ENCODE data around the gene LSM6. TPM values are rescaled to one million over a fixed set of nuclear protein-coding genes. Genes with fewer than 3 reads are reported as not detected.

LSM6 gene
- total and polyA plus RNA-seq, 2 experiments from 2014 or later: 32.3 to 40.8 TPM

DNA sequence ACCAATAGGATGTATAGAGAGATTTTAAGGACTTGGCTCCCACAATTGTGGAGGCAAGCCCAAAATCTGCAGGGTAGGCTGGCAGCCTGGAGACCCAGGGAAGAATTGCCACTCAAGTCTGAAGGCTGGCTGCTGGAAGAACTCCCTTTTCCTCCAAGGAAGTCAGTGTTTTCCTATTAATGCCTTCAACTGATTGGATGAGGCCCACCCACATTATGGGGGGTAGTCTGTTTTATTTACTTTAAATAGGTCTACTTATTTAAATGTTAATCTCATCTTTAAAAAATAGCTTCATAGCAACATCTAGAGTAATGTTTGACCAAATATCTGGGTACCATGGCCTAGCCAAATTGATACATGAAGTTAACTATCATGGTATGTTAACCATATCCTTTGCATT is 18.7 kb downstream of the LSM6 start:
- Histone ChIP-seq H3K27ac (no peak overlapping the region), H3K4me1 (ENCODE audit: insufficient read depth) (peaks cover 13% of the 10 kb centered on the region), H3K79me2 (ENCODE audit: insufficient read depth) (no peaks in the 10 kb centered on the region), H4K20me1 (ENCODE audit: insufficient read depth) (no peaks in the 10 kb centered on the region), H3K27me3 (replicated peaks; ENCODE audit: insufficient read depth) (no peaks in the 10 kb centered on the region), H3K4me2 (ENCODE audit: unreplicated experiment) (no peak overlapping the region), H3K9me2 (ENCODE audit: insufficient read depth) (no peaks in the 10 kb centered on the region), H3F3A (ENCODE audit: insufficient read depth) (peaks cover 20% of the 10 kb centered on the region), H3K9ac (no peak overlapping the region), H3K9me3 (ENCODE audit: low read depth) (no peaks in the 10 kb centered on the region), H3K36me3 (ENCODE audit: low read depth) (peaks cover 8% of the 10 kb centered on the region), H3K4me3 (no peak overlapping the region), H2AFZ (no peak overlapping the region)
- TF ChIP-seq EZH2 (IDR thresholded peaks at IDR 0.05; ENCODE audit: insufficient read depth, poor library complexity, severe bottlenecking) (no peak), EZH2phosphoT487 (IDR thresholded peaks at IDR 0.05; ENCODE audit: insufficient read depth, low read depth) (no peak)
- in situ Hi-C loops (cut with MboI): no loop called here
- no peak for DNase-seq

DNA sequence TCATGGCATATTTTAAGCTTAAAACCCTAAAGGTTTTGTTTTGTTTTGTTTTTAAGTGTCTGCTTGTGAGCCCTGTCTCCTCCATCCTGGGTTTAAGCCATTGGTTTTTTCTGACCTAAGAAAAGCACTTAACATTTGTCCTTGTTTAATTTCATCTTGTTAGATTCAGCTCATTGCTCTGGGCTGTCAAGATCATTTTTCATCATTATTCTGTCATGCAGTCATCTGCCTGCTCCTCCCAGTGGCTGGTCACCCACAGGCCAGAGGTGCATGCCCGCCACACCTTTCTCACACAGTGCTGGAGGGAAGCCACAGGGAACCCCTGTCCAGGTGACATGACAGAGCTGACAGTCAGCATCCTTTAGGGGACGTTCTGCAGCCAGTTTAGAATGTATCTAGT is 27.1 kb downstream of the LSM6 start:
- 0 out of 2 replicates have a peak, but pooled peaks cover 4% of the 10 kb centered on the region for H3K9me2 ChIP-seq (ENCODE audit: insufficient read depth)
- H3F3A ChIP-seq (ENCODE audit: insufficient read depth): no peaks in the 10 kb centered on the region
- H3K4me3 ChIP-seq: no peak overlapping the region
- H3K79me2 ChIP-seq (ENCODE audit: insufficient read depth): no peaks in the 10 kb centered on the region
- H3K9me3 ChIP-seq (ENCODE audit: low read depth): no peaks in the 10 kb centered on the region
- H3K9ac ChIP-seq: no peak overlapping the region
- H2AFZ ChIP-seq: no peak overlapping the region
- no peak overlapping the region for H3K27ac ChIP-seq
- no peaks in the 10 kb centered on the region for H3K4me1 ChIP-seq (ENCODE audit: insufficient read depth)
- TF ChIP-seq EZH2phosphoT487 (IDR thresholded peaks at IDR 0.05; ENCODE audit: insufficient read depth, low read depth) (no peak), EZH2 (IDR thresholded peaks at IDR 0.05; ENCODE audit: insufficient read depth, poor library complexity, severe bottlenecking) (no peak)
- H3K27me3 ChIP-seq (replicated peaks; ENCODE audit: insufficient read depth): no peaks in the 10 kb centered on the region
- H3K4me2 ChIP-seq (ENCODE audit: unreplicated experiment): no peak overlapping the region
- WGBS, 2 experiments (ENCODE audit: low coverage in 1 of 2, low lambda C conversion rate in 2 of 2, missing lambda C conversion rate in 2 of 2): 72 to 76% methylated on average over 2 of the region's 2 CpGs
- no peak for DNase-seq
- H4K20me1 ChIP-seq (ENCODE audit: insufficient read depth): no peaks in the 10 kb centered on the region
- in situ Hi-C loops (cut with MboI): no loop called here
- H3K36me3 ChIP-seq (ENCODE audit: low read depth): no peaks in the 10 kb centered on the region

DNA sequence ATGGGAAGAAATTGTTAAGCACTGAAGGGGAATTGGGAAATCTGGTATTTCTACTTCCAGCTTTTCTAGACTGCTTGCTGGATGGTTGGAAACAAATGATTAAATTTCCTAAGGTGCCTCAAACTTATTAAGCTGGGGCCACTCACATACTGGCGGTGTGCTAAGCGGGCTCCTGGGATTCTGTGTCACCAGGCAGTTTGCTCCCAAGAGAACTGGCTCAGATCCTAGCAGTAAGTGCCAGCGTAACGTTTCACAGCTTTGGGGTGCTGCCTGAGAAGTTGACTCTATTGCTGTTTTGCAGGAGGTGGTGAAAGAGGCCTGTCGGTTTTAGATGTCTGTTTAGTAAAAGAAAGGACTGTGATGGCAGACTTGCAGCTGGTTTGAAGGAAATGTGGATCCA is 31.9 kb downstream of the LSM6 start:
- no peak overlapping the region for H3K27ac ChIP-seq
- H3K4me1 ChIP-seq (ENCODE audit: insufficient read depth): no peaks in the 10 kb centered on the region
- no peaks in the 10 kb centered on the region for H3F3A ChIP-seq (ENCODE audit: insufficient read depth)
- no peak overlapping the region for H2AFZ ChIP-seq
- H3K9me2 ChIP-seq (ENCODE audit: insufficient read depth): 0 out of 2 replicates have a peak, but pooled peaks cover 4% of the 10 kb centered on the region
- H3K9me3 ChIP-seq (ENCODE audit: low read depth): no peaks in the 10 kb centered on the region
- no peaks in the 10 kb centered on the region for H4K20me1 ChIP-seq (ENCODE audit: insufficient read depth)
- no peak overlapping the region for H3K9ac ChIP-seq
- in situ Hi-C loops (cut with MboI): no loop called here
- H3K4me3 ChIP-seq: no peak overlapping the region
- DNase-seq: no peak
- H3K4me2 ChIP-seq (ENCODE audit: unreplicated experiment): no peak overlapping the region
- no peaks in the 10 kb centered on the region for H3K36me3 ChIP-seq (ENCODE audit: low read depth)
- no peaks in the 10 kb centered on the region for H3K27me3 ChIP-seq (replicated peaks; ENCODE audit: insufficient read depth)
- WGBS, 2 experiments (ENCODE audit: low coverage in 1 of 2, low lambda C conversion rate in 2 of 2, missing lambda C conversion rate in 2 of 2): 52 to 54% methylated on average over 5 of the region's 5 CpGs
- no peak for TF ChIP-seq EZH2 (IDR thresholded peaks at IDR 0.05; ENCODE audit: insufficient read depth, poor library complexity, severe bottlenecking)
- no peak for TF ChIP-seq EZH2phosphoT487 (IDR thresholded peaks at IDR 0.05; ENCODE audit: insufficient read depth, low read depth)
- H3K79me2 ChIP-seq (ENCODE audit: insufficient read depth): no peaks in the 10 kb centered on the region

DNA sequence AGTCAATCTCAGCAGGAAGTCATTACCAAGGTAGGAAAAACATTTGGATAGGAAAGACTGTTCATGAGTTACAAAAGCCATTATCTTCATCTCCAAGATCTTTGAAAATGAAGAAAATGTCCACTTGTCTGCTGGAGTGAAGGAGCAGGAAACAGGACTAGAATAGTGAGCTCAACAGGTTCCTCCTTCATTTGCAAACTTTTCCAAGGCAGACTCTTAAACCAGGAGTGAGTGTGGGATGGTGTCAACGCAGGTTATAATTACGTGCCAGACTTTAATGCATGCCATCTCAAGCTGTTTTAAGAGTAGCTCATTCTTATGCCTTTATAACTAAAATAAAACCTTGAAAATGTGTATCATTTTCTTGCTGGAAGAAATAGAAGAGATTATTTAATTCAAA is 35.4 kb downstream of the LSM6 start:
- no peak overlapping the region for H3K9ac ChIP-seq
- no peaks in the 10 kb centered on the region for H3K36me3 ChIP-seq (ENCODE audit: low read depth)
- H3K9me3 ChIP-seq (ENCODE audit: low read depth): no peaks in the 10 kb centered on the region
- no peaks in the 10 kb centered on the region for H3K27me3 ChIP-seq (replicated peaks; ENCODE audit: insufficient read depth)
- H3K4me3 ChIP-seq: no peak overlapping the region
- no peaks in the 10 kb centered on the region for H3F3A ChIP-seq (ENCODE audit: insufficient read depth)
- no peak overlapping the region for H3K27ac ChIP-seq
- H2AFZ ChIP-seq: no peak overlapping the region
- DNase-seq: no peak
- H4K20me1 ChIP-seq (ENCODE audit: insufficient read depth): no peaks in the 10 kb centered on the region
- H3K79me2 ChIP-seq (ENCODE audit: insufficient read depth): no peaks in the 10 kb centered on the region
- in situ Hi-C loops (cut with MboI): no loop called here
- no peak overlapping the region for H3K4me2 ChIP-seq (ENCODE audit: unreplicated experiment)
- no peaks in the 10 kb centered on the region for H3K4me1 ChIP-seq (ENCODE audit: insufficient read depth)
- no peaks in the 10 kb centered on the region for H3K9me2 ChIP-seq (ENCODE audit: insufficient read depth)
- WGBS, 2 experiments (ENCODE audit: low coverage in 1 of 2, low lambda C conversion rate in 2 of 2, missing lambda C conversion rate in 2 of 2): 3 to 14% methylated on average over 2 of the region's 2 CpGs
- TF ChIP-seq EZH2phosphoT487 (IDR thresholded peaks at IDR 0.05; ENCODE audit: insufficient read depth, low read depth): no peak
- no peak for TF ChIP-seq EZH2 (IDR thresholded peaks at IDR 0.05; ENCODE audit: insufficient read depth, poor library complexity, severe bottlenecking)

DNA sequence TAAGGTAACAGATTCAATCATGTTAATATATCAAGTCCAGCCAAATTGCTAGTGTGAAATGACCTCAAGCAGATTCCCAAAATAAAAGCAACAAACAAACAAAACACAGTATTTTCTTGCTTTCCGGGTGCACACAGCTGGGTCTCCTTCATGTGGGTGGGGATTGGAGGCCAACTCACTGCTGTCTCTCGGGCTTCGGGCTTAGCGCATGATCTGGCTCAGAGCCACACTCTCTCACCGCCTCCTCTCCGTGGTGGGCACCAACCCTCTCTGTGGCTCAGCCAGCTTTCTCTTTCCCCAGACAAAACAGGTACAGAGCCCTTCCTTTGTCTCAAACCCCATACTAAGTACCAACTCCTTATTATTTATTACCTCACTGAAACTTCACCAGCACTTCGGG is 35.9 kb downstream of the LSM6 start:
- Histone ChIP-seq H2AFZ (peak overlapping the region; percentile 21; the same call in 1 of the 2 replicates), H3K27me3 (replicated peaks; ENCODE audit: insufficient read depth) (no peaks in the 10 kb centered on the region), H3K79me2 (ENCODE audit: insufficient read depth) (no peaks in the 10 kb centered on the region), H3K9me3 (ENCODE audit: low read depth) (no peaks in the 10 kb centered on the region), H4K20me1 (ENCODE audit: insufficient read depth) (no peaks in the 10 kb centered on the region), H3K4me1 (ENCODE audit: insufficient read depth) (no peaks in the 10 kb centered on the region), H3K4me3 (no peak overlapping the region), H3K9ac (no peak overlapping the region), H3K4me2 (ENCODE audit: unreplicated experiment) (no peak overlapping the region), H3K9me2 (ENCODE audit: insufficient read depth) (no peaks in the 10 kb centered on the region), H3K36me3 (ENCODE audit: low read depth) (no peaks in the 10 kb centered on the region), H3F3A (ENCODE audit: insufficient read depth) (no peaks in the 10 kb centered on the region), H3K27ac (no peak overlapping the region)
- peak; percentile 14 for DNase-seq
- 19 to 20% methylated on average over 7 of the region's 7 CpGs for WGBS, 2 experiments (ENCODE audit: low coverage in 1 of 2, low lambda C conversion rate in 2 of 2, missing lambda C conversion rate in 2 of 2)
- TF ChIP-seq EZH2phosphoT487 (IDR thresholded peaks at IDR 0.05; ENCODE audit: insufficient read depth, low read depth): no peak
- in situ Hi-C loops (cut with MboI): no loop called here
